ENCODE data around the gene RNF207.
A peak's percentile ranks its signal among the peaks of the same experiment; 100 is the strongest.

The RNF207 gene

GRCh38 chr1:6174621-6175410 is 31.1 kb upstream of the RNF207 start:
- DNase-seq = no peak

- no peak for DNase-seq
These were observed 30.5 kb upstream of the RNF207 start for GRCh38 chr1:6175411-6175828.

GRCh38 chr1:6176779-6177178 is 29.1 kb upstream of the RNF207 start:
- DNase-seq = no peak

GRCh38 chr1:6177681-6178380 is 28.1 kb upstream of the RNF207 start:
- peak; percentile 19 for DNase-seq

- peak; percentile 36 for DNase-seq
These were observed 27.0 kb upstream of the RNF207 start for GRCh38 chr1:6178751-6179563.

DNA sequence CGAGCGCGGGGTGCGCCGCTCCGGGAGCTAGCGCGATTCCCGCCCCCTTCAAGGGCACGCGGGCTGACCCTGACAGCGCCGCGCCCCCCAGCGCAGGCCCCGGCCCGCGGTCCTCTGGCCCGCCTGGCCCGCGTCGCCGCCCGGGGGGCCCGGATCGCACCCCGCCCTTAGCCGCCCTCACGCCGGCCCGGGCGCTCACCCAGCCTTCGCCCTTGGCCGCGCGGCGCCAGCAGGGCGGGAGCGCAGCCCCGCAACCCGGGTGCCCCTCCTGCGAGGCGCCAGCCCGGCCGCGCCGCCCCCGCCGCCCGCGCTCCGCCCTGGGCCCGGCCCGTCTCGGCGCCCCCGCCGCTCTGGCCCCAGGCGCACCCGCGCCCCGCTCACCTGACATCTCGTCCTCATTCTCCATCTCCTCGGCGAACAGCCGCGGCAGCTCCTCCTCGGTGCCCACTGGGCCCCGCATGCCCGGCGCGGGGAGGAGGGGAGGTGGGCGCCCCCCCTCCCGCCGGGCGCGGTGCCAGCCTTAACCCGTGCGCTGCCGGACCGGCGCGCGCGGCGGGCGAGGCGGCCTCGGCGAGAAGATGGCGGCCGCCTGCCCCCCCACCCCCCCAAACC is 26.2 kb upstream of the RNF207 start:
- DNase-seq = peak; percentile 28

DNA sequence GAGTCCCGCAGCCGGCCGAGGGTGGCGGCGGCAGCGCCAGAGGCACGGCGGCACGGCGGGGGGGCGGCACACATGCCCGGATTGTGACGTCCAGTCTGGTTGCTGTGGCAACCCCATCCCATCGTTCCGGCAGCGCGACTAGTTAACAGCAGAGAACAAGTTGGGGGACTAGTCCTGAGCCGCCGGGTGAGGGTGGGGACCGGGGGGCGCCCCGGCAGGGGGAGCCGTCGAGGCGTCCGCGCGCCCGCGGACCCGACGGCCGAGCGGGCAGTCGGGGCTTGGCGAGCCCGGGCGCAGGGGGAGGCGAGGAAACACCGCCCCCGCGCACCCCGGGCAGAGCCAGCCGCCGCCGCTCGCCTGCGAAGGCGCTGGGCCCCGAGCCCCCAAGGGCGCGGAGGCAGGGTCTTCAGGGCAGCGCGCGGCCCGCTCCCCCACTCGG is 25.6 kb upstream of the RNF207 start, which contains the start of gene CHD5:
Gene CHD5 (minus strand): TSS at position 54 of the 439 bp plus-strand sequence. CDS start 298 bp downstream, outside the sequence.
- DNase-seq = peak; percentile 57

DNA sequence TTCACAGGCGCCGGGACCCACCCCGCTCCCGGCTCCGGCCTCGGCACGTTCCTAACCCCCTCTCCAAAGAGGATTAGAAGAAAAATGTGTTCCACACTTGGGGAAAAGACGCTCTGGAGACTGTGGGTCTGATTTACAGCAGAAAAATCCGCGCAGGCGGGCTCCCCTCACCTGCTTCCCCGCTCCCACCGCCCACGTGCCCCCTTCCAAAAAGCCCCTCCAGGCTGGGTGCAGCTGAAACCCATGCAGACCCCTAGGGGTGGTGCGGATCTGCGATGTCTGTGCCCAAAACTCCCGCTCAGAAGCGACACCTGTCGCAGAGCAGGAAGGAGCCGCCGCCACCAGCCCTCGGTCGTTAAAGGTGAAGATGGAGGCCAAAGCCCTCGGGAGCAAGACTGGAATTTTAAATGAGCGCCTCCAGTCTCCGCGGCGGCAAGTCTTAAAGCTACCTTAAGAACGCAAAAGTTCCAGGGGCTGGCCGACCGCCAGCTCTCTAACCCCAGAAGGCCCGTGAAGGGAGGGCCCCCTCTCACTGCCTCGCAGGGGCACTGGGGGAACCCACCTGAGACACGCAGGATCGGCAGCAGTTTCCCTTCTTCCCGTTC is 25.1 kb upstream of the RNF207 start:
- no peak for DNase-seq

- peak; percentile 37 for DNase-seq
These were observed 24.6 kb upstream of the RNF207 start for GRCh38 chr1:6181347-6181770.

DNA sequence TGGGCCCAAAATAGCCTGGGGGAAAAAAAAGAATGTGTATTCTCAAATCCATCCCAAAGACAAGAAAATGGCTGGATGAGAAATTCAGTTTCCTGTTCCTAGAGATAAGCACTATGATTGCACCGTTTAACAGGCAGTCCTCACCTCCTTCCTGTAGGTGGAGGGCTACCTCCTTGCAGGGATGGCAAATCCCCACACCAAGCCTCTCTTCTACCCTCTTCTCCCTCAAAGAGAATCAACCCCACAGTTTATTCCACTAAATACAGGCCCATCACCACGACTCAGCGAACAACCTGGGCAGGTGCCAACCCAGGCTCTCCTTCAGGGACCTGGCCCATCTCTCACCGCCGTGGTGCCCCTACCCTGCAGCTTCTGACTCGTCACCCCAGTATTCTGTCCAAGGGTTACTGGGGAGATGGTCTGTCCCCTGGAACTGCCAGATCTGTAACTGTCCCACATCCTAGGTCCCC is 22.4 kb upstream of the RNF207 start:
- DNase-seq = peak; percentile 18

GRCh38 chr1:6184083-6184783 is 21.7 kb upstream of the RNF207 start:
- DNase-seq = no peak

DNA sequence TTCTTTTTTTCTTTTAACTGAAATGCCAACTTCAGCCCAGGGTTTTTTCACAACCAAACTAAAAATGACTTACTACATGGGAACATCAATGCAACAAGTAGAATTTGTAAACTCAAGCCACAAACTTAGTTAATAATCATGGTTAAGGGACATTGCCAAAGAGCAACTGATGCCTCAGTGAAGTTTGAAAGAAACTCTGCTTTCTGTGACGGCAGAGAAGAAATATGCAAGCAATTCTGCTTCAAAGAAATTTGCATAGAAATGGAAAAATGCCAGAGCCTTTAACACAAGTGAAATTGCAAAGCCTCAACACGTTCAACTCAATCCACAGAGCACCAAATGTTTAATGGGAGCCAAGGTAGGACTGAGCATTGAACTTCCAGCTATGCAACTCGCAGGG is 20.8 kb upstream of the RNF207 start:
- DNase-seq = no peak

- no peak for DNase-seq
These were observed 20.1 kb upstream of the RNF207 start for GRCh38 chr1:6185635-6186382.

DNA sequence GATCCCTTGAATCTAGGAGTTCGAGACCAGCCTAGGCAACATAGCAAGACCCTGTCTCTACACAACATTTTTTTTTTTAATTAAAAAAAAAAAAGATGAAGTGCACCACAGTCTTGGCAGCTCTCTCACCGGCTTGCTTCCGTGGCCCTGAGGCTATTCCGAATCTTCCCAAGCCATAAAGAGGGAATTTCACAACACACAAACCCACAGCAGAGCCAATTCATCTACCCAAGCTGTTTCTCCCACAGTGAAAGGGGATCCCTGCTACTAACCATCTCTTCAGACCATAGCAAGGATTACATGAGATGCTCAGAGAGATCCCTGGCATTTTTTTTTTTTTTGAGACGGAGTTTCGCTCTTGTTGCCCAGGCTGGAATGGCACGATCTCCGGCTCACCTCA is 17.5 kb upstream of the RNF207 start:
- no peak for DNase-seq

DNA sequence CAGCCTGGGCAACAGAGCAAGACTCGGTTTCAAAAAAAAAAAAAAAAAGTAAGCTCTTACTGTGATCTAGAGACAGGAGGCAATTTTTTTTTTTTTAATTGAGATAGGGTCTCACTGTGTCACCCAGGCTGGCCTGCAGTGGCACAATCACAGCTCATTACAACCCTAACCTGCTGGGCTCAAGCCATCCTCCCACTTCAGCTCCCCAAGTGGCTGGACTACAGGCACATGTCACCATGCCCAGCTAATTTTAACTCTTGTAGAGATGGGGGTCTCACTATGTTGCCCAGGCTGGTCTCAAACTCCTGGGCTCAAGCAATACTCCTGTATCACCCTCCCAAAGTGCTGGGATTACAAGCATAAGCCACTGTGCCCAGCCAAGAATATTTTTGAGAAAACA is 14.0 kb upstream of the RNF207 start:
- no peak for DNase-seq

- no peak for DNase-seq
These were observed 8.0 kb upstream of the RNF207 start for GRCh38 chr1:6197746-6198427.

- DNase-seq = no peak
These were observed 7.1 kb upstream of the RNF207 start for GRCh38 chr1:6198646-6199297.

- peak; percentile 76 for DNase-seq
These were observed 6.4 kb upstream of the RNF207 start, which contains the start of gene RPL22 for GRCh38 chr1:6199298-6200187. RPL22 (minus strand) TSS chr1:6199595; CDS start chr1:6199573, 22 bp downstream.
